GM18499 (cell line): Measurements from ENCODE around the gene NEO1.
"Not testable (repeated sequence)": the region's sequence is repeated elsewhere in the genome, so short reads cannot be mapped to it uniquely, and the experiment has no call there.

Experiments used
- ATAC-seq: cut with Tn5 transposase; IDR thresholded peaks from one replicate; pipeline ENCODE4 v1.9.1; 2021; ENCODE audit warnings: moderate number of reproducible peaks; ENCODE audit not compliant: insufficient read depth, unreplicated experiment

The NEO1 gene

GRCh38 chr15:73190189-73190601 lies 137.9 kb downstream of the NEO1 start:
- no peak for ATAC-seq

DNA sequence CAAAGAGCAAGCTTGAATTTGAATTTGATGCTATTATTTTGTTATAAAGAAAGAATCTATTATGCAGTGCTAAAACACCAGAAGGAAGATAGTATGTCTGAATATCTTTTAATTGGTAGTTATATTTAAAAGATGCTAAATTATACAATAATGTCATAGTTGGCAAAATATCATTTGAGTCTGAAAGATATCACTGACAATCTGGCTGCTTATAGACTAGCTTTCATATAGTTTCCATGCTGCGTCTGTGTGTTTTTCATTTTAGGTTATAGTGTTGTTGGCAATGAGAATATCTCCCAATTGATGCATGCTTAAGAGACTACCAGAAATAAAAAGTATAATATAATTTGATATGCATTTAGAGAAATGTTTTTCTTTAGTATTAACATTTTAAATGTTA lies 142.9 kb downstream of the NEO1 start:
- no peak for ATAC-seq

- no peak for ATAC-seq
Observed at GRCh38 chr15:73196113-73196512, 143.8 kb downstream of the NEO1 start.

DNA sequence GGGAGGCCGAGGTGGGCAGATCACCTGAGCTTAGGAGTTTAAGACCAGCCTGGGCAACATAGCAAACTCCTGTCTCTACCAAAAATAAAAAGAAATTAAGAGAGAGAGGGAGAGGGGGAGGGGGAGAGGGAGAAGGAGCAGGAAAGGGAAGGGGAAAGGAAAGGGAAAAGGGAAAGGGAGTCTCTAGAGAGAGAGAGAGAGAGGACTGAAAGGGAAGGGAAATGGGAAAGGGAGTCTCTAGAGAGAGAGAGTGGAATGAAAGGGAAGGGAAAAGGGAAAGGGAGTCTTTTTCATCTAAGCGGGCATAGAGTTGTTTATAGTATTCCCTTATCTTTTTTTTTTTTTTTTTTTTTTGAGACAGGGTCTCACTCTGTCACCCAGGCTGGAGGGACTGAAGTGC lies 148.1 kb downstream of the NEO1 start:
- no peak for ATAC-seq

- no peak for ATAC-seq
Observed at GRCh38 chr15:73210630-73211029, 158.4 kb downstream of the NEO1 start.

- ATAC-seq: no peak
Observed at GRCh38 chr15:73212424-73212823, 160.2 kb downstream of the NEO1 start.

GRCh38 chr15:73221450-73221849 lies 169.2 kb downstream of the NEO1 start:
- ATAC-seq: not testable (repeated sequence)

DNA sequence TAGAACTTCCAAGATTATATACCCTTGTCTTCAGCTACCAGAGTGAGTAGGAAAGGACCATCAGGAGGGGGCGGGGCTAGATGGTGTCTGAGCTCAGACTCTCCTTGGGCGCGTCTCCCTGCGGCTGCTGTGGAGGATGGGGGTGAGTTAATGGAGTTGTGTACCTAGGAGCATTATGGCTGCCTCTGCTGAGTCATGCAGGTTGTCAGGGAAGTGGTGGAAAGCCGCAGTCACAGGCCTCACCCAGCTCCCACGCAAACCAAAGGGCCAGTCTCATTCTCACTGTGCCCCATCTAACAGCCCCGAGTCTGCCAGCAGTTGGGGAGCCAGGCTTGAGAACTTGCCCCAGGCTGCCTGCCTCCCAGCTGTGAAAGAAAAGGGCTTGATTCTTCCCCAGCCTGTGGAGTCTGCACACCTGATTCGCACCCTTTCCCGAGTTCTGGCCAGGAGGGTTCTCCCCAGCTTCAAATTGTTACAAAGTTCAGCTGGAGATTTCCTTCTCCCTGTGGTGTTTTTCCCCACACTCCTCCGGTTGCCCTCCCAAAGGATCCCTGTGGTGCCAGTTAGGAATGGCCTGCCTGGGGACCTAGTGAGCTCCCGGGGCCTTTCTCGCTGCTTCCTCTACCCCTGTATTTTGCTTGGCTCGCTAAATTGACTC lies 173.2 kb downstream of the NEO1 start:
- ATAC-seq: no peak

DNA sequence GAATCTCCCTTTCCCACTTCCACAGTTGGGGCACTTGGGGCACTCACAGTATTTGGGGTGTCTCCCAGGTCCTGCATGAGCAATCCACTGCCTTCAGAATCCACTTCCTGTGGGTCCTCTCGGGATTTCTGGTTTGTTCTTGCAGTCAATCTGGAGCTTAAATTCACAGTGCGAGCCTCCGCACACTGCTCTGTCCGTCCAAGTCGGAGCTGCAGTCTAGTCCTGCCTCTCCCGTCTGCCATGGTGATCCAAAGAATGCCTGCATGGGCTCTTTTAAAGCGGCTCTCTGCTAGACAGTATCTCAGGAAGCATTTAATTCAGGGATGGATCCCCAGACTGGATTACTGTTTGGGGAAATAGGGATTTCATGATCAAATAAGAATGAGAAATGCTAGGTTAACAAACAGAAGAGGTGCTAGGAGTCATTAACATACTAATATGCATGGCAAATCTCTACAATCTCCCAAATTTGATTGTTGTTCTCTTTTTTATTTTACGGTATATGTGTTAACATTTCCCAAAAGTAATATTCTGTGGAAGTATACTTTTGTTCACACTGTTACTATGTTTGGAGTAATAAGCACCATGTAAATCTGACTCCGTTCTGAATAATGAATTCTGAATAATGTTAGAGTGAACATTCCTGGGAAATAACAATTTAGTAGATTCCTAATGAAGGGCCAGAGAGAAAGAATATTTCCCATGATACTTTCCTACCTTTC lies 174.0 kb downstream of the NEO1 start:
- no peak for ATAC-seq

DNA sequence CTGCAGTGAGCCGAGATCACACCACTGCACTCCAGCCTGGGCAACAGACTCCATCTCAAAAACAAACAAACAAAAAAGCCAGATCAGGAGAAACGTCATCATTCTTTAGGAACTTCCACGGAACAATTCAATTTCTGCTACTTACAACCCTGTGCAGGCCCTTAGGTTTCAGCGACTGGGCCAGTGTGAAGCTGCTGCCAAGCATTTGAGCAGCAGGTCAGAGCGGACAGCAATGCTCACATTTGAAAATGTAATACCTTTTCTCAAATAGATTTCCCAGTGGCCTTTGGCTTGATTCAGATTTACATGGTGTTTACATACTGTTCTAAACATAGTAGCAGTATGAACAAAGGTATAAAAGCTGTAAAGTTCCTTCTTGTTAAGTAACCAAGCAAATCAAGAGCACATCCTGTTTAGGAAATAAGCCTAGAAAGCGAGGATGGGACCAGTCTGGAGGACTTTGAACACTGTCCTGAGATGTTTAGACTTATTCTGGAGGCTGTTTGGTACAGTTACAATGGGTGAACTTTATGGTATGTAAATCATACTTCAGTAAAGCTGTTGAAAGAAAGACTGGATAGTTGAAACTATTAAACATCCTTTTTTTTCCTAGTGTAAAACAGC lies 175.3 kb downstream of the NEO1 start:
- no peak for ATAC-seq

GRCh38 chr15:73228128-73228646 lies 175.9 kb downstream of the NEO1 start:
- ATAC-seq: no peak

- no peak for ATAC-seq
Observed at GRCh38 chr15:73231661-73232419, 179.6 kb downstream of the NEO1 start.

DNA sequence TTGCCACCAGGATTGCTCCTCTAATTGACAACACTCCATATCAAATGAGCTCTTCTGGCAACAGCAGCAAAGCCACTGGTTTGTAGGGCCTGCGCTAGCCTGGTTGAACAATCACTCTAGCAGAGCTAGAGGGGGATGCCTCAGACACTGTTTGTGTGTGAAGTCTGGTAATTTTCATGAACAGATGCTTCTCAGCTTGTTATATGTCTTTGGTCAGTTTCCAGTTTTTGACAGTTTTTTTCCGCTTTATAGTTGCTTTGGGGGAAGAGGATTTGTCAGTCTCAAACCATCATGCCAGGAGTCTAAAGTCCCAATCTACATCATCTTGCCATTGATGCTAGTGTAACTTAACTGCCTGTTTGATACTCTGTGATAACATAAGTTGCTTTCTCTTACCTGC lies 180.5 kb downstream of the NEO1 start:
- ATAC-seq: no peak

- no peak for ATAC-seq
Observed at GRCh38 chr15:73233623-73234022, 181.4 kb downstream of the NEO1 start.

DNA sequence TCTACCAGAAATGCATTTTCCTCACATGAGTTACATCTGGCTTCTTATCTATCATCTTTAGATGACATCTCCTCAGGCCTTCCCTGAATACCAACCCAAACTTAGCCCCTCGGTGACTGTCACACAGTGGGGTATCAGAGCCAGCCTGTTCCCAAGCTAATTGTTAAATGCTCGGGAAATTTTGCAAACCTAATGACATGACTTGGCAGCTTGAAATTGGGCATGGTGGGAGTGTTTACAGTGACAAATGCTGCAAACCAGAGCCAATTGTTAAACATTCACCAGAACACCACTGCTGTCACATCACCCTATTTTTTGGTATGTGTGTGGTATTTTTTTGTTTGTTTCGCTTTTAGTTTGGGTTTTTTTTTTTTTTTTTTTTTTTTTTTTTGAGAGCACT lies 185.6 kb downstream of the NEO1 start:
- ATAC-seq: no peak

- no peak for ATAC-seq
Observed at GRCh38 chr15:73239564-73240215, 187.4 kb downstream of the NEO1 start.

- no peak for ATAC-seq
Observed at GRCh38 chr15:73240866-73241499, 188.7 kb downstream of the NEO1 start.

- no peak for ATAC-seq
Observed at GRCh38 chr15:73244333-73244732, 192.1 kb downstream of the NEO1 start.

DNA sequence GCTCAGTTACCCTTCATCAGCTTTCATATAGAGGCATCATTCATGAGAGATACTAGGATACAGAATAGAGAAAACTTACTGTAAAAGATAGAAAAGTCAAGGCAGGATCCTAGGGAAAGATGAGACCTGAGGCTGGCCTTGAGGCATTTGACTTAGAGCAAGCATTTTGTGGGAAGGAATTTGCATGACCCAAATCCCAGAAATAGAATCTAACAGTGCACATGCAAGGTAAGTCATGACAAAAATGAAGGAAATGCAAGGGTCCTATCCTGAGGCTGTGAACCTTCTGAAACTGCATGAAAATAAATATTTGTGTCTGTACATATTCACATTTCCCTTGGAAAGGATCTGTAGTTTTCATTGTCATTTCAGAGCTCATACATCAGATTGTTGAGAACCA lies 194.2 kb downstream of the NEO1 start:
- no peak for ATAC-seq

DNA sequence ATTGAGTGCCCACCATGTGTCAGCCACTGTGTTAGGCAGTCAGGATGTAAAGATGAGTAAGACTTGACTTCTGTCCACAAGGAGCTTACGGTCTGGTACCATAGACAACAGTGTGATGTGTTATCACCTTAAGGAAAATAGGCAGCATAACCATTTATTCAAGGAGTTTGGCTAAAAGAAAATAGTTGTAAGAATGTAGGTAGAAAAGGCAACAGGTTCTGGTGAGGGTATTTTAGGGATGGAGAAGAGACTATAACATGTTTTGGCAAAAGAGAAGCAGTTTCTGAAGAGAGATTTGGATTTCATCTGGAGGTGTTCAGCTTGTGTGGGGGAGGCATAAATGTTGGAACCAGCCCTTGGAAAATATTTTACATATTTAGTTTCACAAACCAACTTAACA lies 194.6 kb downstream of the NEO1 start:
- ATAC-seq: no peak
